HG02571 (cell line): ENCODE results near the gene NUDT14.

Experiments
- ATAC-seq: cut with Tn5 transposase; IDR thresholded peaks from one replicate; pipeline ENCODE4 v1.9.1; 2021; ENCODE audit warnings: mild to moderate bottlenecking, moderate library complexity; ENCODE audit not compliant: unreplicated experiment

Gene NUDT14

GRCh38 chr14:105136401-105137322, 44.5 kb downstream of the NUDT14 start:
- no peak for ATAC-seq

- ATAC-seq: no peak
Measured at GRCh38 chr14:105135700-105136395, 45.3 kb downstream of the NUDT14 start.

GRCh38 chr14:105132921-105133654, 48.0 kb downstream of the NUDT14 start:
- no peak for ATAC-seq

- ATAC-seq: no peak
Measured at GRCh38 chr14:105131241-105131640, 49.9 kb downstream of the NUDT14 start.

GRCh38 chr14:105128059-105128458, 53.1 kb downstream of the NUDT14 start:
- ATAC-seq: no peak

GRCh38 chr14:105126981-105127329, 54.2 kb downstream of the NUDT14 start:
- ATAC-seq: no peak

GRCh38 chr14:105126126-105126980, 54.8 kb downstream of the NUDT14 start:
- ATAC-seq: no peak

- ATAC-seq: no peak
Measured at GRCh38 chr14:105124823-105125222, 56.3 kb downstream of the NUDT14 start.

- no peak for ATAC-seq
Measured at GRCh38 chr14:105123981-105124765, 56.9 kb downstream of the NUDT14 start.

- no peak for ATAC-seq
Measured at GRCh38 chr14:105123064-105123665, 57.9 kb downstream of the NUDT14 start.
